PC-9 (cell line): Measurements from ENCODE around the gene NOXA1. TPM values are rescaled to one million over a fixed set of nuclear protein-coding genes. Genes with fewer than 3 reads are reported as not detected.

Experiments used
- BruUV-seq: library from RNA; stranded (reverse); fragments of 400-500 nt; replicated peaks from 2 replicates; lab custom pipeline; 2021; lab: Mats Ljungman, UMichigan
- CTCF ChIA-PET: fragments of 300-600 bp; sonication (Branson Sonifier 250); formaldehyde crosslinking; loops from one replicate; lab custom pipeline; 2022; ENCODE audit warnings: antibody characterized with exemption; lab: Charles Lee
- POLR2A ChIA-PET: fragments of 300-600 bp; sonication (Branson Sonifier 250); formaldehyde crosslinking; loops from one replicate; lab custom pipeline; 2022; ENCODE audit warnings: antibody characterized with exemption; ENCODE audit not compliant: unreplicated experiment; lab: Charles Lee
- DNase-seq, 2 experiments: peaks; one replicate each; pipeline versions ENCODE4 v3.0.0 to v3.0.0-alpha.2; 2015 to 2022; ENCODE audit warnings: mixed read lengths in 1 of 2
- H2AFZ ChIP-seq: fragments of 200-600 bp; sonication (generic); 2 replicates; pipeline ENCODE4 v1.8.1; 2017; ENCODE audit warnings: antibody characterized with exemption
- H3F3A ChIP-seq: fragments of 200-600 bp; sonication (generic); 2 replicates; pipeline ENCODE4 v1.8.1; 2017; ENCODE audit warnings: antibody characterized with exemption, mild to moderate bottlenecking, low read depth; ENCODE audit not compliant: insufficient read depth
- H3K27ac ChIP-seq: fragments of 200-600 bp; sonication (generic); 2 replicates; pipeline ENCODE4 v1.6.1; 2016; ENCODE audit warnings: mixed run types
- H3K27me3 ChIP-seq: fragments of 200-600 bp; sonication (generic); 2 replicates; pipeline ENCODE4 v1.6.1; 2016; ENCODE audit warnings: low read depth, mixed run types; ENCODE audit not compliant: insufficient read depth
- H3K36me3 ChIP-seq: fragments of 200-600 bp; sonication (generic); 2 replicates; pipeline ENCODE4 v1.6.1; 2016; ENCODE audit warnings: low read depth, mixed run types
- H3K4me1 ChIP-seq: fragments of 200-600 bp; sonication (generic); replicated peaks from 2 replicates; pipeline ENCODE4 v1.6.1; 2016; ENCODE audit warnings: mixed run types; ENCODE audit not compliant: insufficient read depth
- H3K4me2 ChIP-seq: fragments of 200-600 bp; sonication (generic); 2 replicates; pipeline ENCODE4 v1.6.1; 2017; ENCODE audit warnings: mixed run types
- H3K4me3 ChIP-seq: fragments of 200-600 bp; sonication (generic); 2 replicates; pipeline ENCODE4 v1.6.1; 2016; ENCODE audit warnings: mixed run types
- H3K79me2 ChIP-seq: fragments of 200-600 bp; sonication (generic); 2 replicates; pipeline ENCODE4 v1.6.1; 2017; ENCODE audit warnings: low read depth, mixed run types
- H3K9me2 ChIP-seq: fragments of 200-600 bp; sonication (generic); 2 replicates; pipeline ENCODE4 v1.8.1; 2017; ENCODE audit warnings: mild to moderate bottlenecking; ENCODE audit not compliant: insufficient read depth
- H3K9me3 ChIP-seq: fragments of 200-600 bp; sonication (generic); 2 replicates; pipeline ENCODE4 v1.8.1; 2016; ENCODE audit warnings: low read depth; ENCODE audit not compliant: insufficient read depth
- H4K20me1 ChIP-seq: fragments of 200-600 bp; sonication (generic); 2 replicates; pipeline ENCODE4 v1.8.1; 2017; ENCODE audit not compliant: insufficient read depth
- CTCF ChIP-seq: fragments of 200-600 bp; sonication (generic); conservative IDR thresholded peaks from 2 replicates; pipeline ENCODE4 v1.6.1; 2017; ENCODE audit warnings: mixed run types, antibody characterized with exemption, mild to moderate bottlenecking, moderate library complexity
- EZH2 ChIP-seq: fragments of 200-600 bp; sonication (generic); IDR thresholded peaks from 2 replicates; pipeline ENCODE4 v1.8.0; 2017; ENCODE audit warnings: antibody characterized with exemption, low read depth
- intact Hi-C: fragments of 100-400 bp; cut with micrococcal nuclease; formaldehyde crosslinking; loops from one replicate; pipeline ENCODE4 v1.10.0; 2022; ENCODE audit not compliant: unreplicated experiment
- total RNA-seq: library from RNA; stranded (reverse); gene quantifications from 2 replicates; pipeline ENCODE4 v1.2.3, GENCODE V29; 2021

Gene NOXA1
- total RNA-seq, 1 experiment from 2014 or later: 10.5 TPM

DNA sequence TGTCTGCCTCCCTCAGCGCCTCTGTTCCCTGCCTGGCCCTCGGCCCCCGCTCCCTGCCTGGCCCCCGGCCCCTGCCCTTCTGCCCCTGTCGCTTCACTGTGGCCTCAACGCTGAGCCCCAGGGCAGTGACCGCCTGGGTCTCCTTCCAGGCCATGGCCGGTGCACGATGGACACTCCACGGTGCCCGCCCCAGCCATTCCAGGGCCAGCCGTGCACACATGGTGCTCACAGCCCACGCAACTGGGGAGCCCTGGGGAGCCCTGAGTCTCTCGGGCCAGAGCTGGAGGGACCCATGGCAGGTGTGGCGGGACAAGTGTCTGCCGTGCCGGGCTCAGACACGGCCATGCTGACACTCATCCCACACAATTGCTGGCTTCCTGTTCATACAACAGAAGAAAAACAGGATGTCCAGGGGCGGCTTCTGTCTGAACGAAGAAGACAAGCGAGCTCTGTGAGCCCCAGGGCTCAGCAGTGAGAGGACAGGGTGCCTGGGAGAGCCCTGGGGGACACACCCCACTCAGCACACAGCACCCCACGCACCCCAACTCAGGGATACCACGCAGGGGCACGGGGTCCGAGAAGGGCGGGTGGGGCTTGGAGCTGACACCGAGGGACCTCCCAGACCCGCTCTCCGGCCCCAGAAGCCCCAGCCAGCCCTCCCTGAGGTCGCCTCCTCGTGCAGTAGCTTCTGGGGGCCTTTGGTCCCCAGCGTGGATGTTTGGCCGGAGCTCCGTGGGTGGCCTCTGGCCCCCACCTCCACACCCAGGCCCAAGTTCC lies 35.9 kb upstream of the NOXA1 start:
- BruUV-seq: no TSS peak
- TF ChIP-seq CTCF: no peak
- no peak for TF ChIP-seq EZH2

GRCh38 chr9:137387891-137388560 lies 35.2 kb upstream of the NOXA1 start:
- no peaks in the 10 kb centered on the region for H3K9me3 ChIP-seq
- H2AFZ ChIP-seq: no peak overlapping the region
- no peaks in the 10 kb centered on the region for H3K27me3 ChIP-seq
- H3K36me3 ChIP-seq: no peaks in the 10 kb centered on the region
- no TSS peak for BruUV-seq
- H3K79me2 ChIP-seq: no peaks in the 10 kb centered on the region
- no peak overlapping the region for H3K4me2 ChIP-seq
- CTCF ChIA-PET: no interaction called here
- no peak overlapping the region for H3K27ac ChIP-seq
- no peak for DNase-seq
- no peak for TF ChIP-seq CTCF
- TF ChIP-seq EZH2: no peak
- no peaks in the 10 kb centered on the region for H3K4me1 ChIP-seq
- 0 out of 2 replicates have a peak, but pooled peaks cover 4% of the 10 kb centered on the region for H3F3A ChIP-seq
- H3K4me3 ChIP-seq: no peak overlapping the region
- no peaks in the 10 kb centered on the region; the same call in 1 of the 2 replicates for H4K20me1 ChIP-seq
- intact Hi-C loops: no loop called here
- no peaks in the 10 kb centered on the region for H3K9me2 ChIP-seq
- POLR2A ChIA-PET: interaction anchor here (0.6 kb wide), 1 partner anchor 641 kb away, joined by 5 read pairs; no protein-coding TSS in a partner anchor

More for the DNA sequence above, 35.9 kb upstream of the NOXA1 start:
- H3K4me3 ChIP-seq: no peak overlapping the region
- intact Hi-C loops: no loop called here
- POLR2A ChIA-PET: interaction anchor here (0.6 kb wide), 1 partner anchor 642 kb away, joined by 5 read pairs; no protein-coding TSS in a partner anchor
- H3K9me2 ChIP-seq: no peaks in the 10 kb centered on the region
- DNase-seq: no peak
- H4K20me1 ChIP-seq: no peaks in the 10 kb centered on the region; the same call in 1 of the 2 replicates
- H3K4me1 ChIP-seq: no peaks in the 10 kb centered on the region
- no peaks in the 10 kb centered on the region for H3K9me3 ChIP-seq
- CTCF ChIA-PET: no interaction called here
- no peaks in the 10 kb centered on the region for H3K79me2 ChIP-seq
- H2AFZ ChIP-seq: no peak overlapping the region
- no peak overlapping the region for H3K4me2 ChIP-seq
- no peak overlapping the region for H3K27ac ChIP-seq
- H3F3A ChIP-seq: 0 out of 2 replicates have a peak, but pooled peaks cover 4% of the 10 kb centered on the region
- no peaks in the 10 kb centered on the region for H3K27me3 ChIP-seq
- H3K36me3 ChIP-seq: no peaks in the 10 kb centered on the region

GRCh38 chr9:137388589-137389427 lies 34.4 kb upstream of the NOXA1 start:
- H4K20me1 ChIP-seq: no peaks in the 10 kb centered on the region; the same call in 1 of the 2 replicates
- no peaks in the 10 kb centered on the region for H3K9me3 ChIP-seq
- no peaks in the 10 kb centered on the region for H3K9me2 ChIP-seq
- TF ChIP-seq EZH2: no peak
- no peak for TF ChIP-seq CTCF
- H2AFZ ChIP-seq: no peak overlapping the region
- CTCF ChIA-PET: no interaction called here
- H3F3A ChIP-seq: 0 out of 2 replicates have a peak, but pooled peaks cover 4% of the 10 kb centered on the region
- H3K4me2 ChIP-seq: no peak overlapping the region
- POLR2A ChIA-PET: no interaction called here
- no TSS peak for BruUV-seq
- no peaks in the 10 kb centered on the region for H3K4me1 ChIP-seq
- no peak overlapping the region for H3K27ac ChIP-seq
- intact Hi-C loops: no loop called here
- H3K27me3 ChIP-seq: no peaks in the 10 kb centered on the region
- no peaks in the 10 kb centered on the region for H3K36me3 ChIP-seq
- no peak for DNase-seq
- no peak overlapping the region for H3K4me3 ChIP-seq
- no peaks in the 10 kb centered on the region for H3K79me2 ChIP-seq
